Measurements from ENCODE around the gene GRM4.

The GRM4 gene

DNA sequence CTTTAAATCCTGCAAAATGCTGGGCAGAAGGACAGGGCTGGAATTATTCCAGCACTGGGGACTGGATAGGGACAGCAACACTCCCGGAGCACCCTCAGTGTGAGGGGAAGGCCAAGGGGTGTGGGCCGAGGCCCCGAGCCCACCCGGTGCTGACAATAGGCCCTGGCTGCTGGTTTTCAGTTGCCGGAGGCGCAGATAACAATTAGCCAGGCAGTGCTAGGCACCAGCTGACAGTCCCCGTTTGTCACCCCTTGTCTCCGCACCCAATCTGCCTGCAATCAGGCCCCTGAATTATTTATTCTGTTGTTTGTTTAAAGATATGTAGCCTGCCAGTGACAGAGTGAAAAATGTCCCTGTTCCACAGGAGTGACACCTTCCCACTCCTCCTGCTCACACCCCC, 120.0 kb downstream of the GRM4 start:
- peaks cover 8 to 21% of the 10 kb centered on the region in 2 donors for H3K27me3 ChIP-seq (ENCODE audit: control insufficient read depth in 1 of 2, insufficient read depth in 2 of 2, low read length in 2 of 2)

GRCh38 chr6:34025112-34025807, 120.6 kb downstream of the GRM4 start:
- no peaks in the 10 kb centered on the region for H3K9me3 ChIP-seq (ENCODE audit: control insufficient read depth in 1 of 2, low read length in 2 of 2)
- H3K27me3 ChIP-seq (ENCODE audit: control insufficient read depth in 1 of 2, insufficient read depth in 2 of 2, low read length in 2 of 2): peaks cover 8 to 21% of the 10 kb centered on the region in 2 donors
- no peaks in the 10 kb centered on the region for H3K36me3 ChIP-seq (ENCODE audit: control insufficient read depth in 1 of 2, insufficient read depth in 2 of 2, low read length in 2 of 2)
- no peak overlapping the region for H3K4me3 ChIP-seq (ENCODE audit: low read depth in 1 of 2, low read length in 2 of 2)
- peaks cover 0 to 3% of the 10 kb centered on the region in 2 donors for H3K4me1 ChIP-seq (ENCODE audit: control insufficient read depth in 1 of 2, insufficient read depth in 2 of 2, low read length in 2 of 2)
- no peak overlapping the region for H3K27ac ChIP-seq (ENCODE audit: low read depth, low read length)
- no peak overlapping the region for H3K9ac ChIP-seq (ENCODE audit: low read depth in 1 of 2, low read length in 2 of 2)

More for the DNA sequence above, 120.0 kb downstream of the GRM4 start:
- Histone ChIP-seq H3K27ac (ENCODE audit: low read depth, low read length) (no peak overlapping the region), H3K9ac (ENCODE audit: low read depth in 1 of 2, low read length in 2 of 2) (no peak overlapping the region), H3K4me3 (ENCODE audit: low read depth in 1 of 2, low read length in 2 of 2) (no peak overlapping the region), H3K4me1 (ENCODE audit: control insufficient read depth in 1 of 2, insufficient read depth in 2 of 2, low read length in 2 of 2) (peaks cover 0 to 3% of the 10 kb centered on the region in 2 donors), H3K9me3 (ENCODE audit: control insufficient read depth in 1 of 2, low read length in 2 of 2) (no peaks in the 10 kb centered on the region), H3K36me3 (ENCODE audit: control insufficient read depth in 1 of 2, insufficient read depth in 2 of 2, low read length in 2 of 2) (no peaks in the 10 kb centered on the region)

- no peak overlapping the region for H3K9ac ChIP-seq (ENCODE audit: low read depth in 1 of 2, low read length in 2 of 2)
- H3K27ac ChIP-seq (ENCODE audit: low read depth, low read length): no peak overlapping the region
- H3K4me3 ChIP-seq (ENCODE audit: low read depth in 1 of 2, low read length in 2 of 2): no peak overlapping the region
Measured at GRCh38 chr6:34022873-34023255, 123.0 kb downstream of the GRM4 start.

DNA sequence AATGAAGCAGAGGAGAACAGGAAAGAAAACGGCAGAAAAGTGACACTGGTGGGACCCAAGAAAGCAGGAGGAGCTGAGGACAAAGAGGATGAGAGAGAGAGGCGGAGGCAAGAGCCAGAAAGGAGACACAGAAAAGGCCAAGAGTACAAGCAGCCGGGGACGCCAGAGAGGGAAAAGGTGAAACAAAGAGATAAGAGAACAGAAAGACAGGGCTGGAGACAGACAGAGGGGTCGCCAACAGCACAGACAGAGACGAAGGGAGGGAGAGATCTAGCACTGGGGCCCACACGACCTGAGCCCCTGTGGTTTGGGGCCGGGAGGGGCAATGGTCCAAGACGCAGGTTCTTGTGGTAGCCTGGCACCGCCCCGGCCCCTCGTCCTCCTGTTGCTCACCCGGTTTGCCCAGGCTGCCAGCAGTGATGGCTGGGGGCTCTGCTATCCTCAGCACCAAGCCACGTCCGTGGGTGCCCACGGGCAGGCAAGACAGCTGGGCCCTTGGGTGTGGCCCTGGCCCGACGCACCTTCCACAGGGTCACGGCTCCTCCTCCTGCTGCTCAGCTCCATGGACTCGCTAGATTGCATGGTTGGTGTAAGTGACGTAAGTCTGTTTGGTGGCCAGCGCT, 123.5 kb downstream of the GRM4 start:
- H3K27ac ChIP-seq (ENCODE audit: low read depth, low read length): no peak overlapping the region
- H3K4me3 ChIP-seq (ENCODE audit: low read depth in 1 of 2, low read length in 2 of 2): peak overlapping the region in 1 of 2 donors; percentile 8
- H3K9ac ChIP-seq (ENCODE audit: low read depth in 1 of 2, low read length in 2 of 2): no peak overlapping the region
- no peaks in the 10 kb centered on the region for H3K36me3 ChIP-seq (ENCODE audit: control insufficient read depth in 1 of 2, insufficient read depth in 2 of 2, low read length in 2 of 2)
- peaks cover 8 to 21% of the 10 kb centered on the region in 2 donors for H3K27me3 ChIP-seq (ENCODE audit: control insufficient read depth in 1 of 2, insufficient read depth in 2 of 2, low read length in 2 of 2)
- H3K9me3 ChIP-seq (ENCODE audit: control insufficient read depth in 1 of 2, low read length in 2 of 2): no peaks in the 10 kb centered on the region
- peaks cover 0 to 3% of the 10 kb centered on the region in 2 donors for H3K4me1 ChIP-seq (ENCODE audit: control insufficient read depth in 1 of 2, insufficient read depth in 2 of 2, low read length in 2 of 2)

More at GRCh38 chr6:34022873-34023255, 123.0 kb downstream of the GRM4 start:
- no peaks in the 10 kb centered on the region for H3K36me3 ChIP-seq (ENCODE audit: control insufficient read depth in 1 of 2, insufficient read depth in 2 of 2, low read length in 2 of 2)
- no peaks in the 10 kb centered on the region for H3K9me3 ChIP-seq (ENCODE audit: control insufficient read depth in 1 of 2, low read length in 2 of 2)
- peaks cover 8 to 21% of the 10 kb centered on the region in 2 donors for H3K27me3 ChIP-seq (ENCODE audit: control insufficient read depth in 1 of 2, insufficient read depth in 2 of 2, low read length in 2 of 2)
- peaks cover 0 to 3% of the 10 kb centered on the region in 2 donors for H3K4me1 ChIP-seq (ENCODE audit: control insufficient read depth in 1 of 2, insufficient read depth in 2 of 2, low read length in 2 of 2)

DNA sequence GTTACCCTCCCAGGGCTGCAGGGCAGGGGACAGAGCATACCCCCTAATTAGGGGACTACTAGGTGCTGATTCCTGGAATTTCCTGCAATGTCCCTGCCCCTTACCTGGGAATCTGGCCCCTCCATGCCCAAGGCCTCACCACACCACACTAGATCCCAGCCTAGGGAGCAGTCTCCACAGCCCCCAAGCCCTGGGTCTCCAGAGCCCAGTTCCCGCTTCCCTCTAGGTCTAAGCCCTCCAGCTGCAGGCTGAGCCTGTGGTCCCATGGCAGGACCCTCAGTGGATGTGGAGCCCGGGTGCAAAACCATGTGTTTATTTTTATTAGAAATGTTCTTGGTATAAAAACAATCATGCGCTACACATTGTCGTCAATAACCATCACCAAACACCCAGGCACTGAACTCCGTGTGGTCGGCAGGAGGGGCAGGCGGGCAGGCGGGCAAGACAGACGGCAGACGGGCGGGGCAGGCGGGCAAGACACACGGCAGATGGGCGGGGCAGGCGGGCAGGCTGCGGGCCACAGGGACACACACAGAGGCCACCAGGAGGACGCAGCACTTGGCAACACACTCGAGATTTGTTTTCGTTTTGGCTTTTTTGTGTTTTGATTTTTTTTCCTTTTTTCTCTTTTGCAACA, 124.2 kb downstream of the GRM4 start:
- no peaks in the 10 kb centered on the region for H3K9me3 ChIP-seq (ENCODE audit: control insufficient read depth in 1 of 2, low read length in 2 of 2)
- H3K27me3 ChIP-seq (ENCODE audit: control insufficient read depth in 1 of 2, insufficient read depth in 2 of 2, low read length in 2 of 2): peaks cover 8 to 21% of the 10 kb centered on the region in 2 donors
- peaks cover 0 to 3% of the 10 kb centered on the region in 2 donors for H3K4me1 ChIP-seq (ENCODE audit: control insufficient read depth in 1 of 2, insufficient read depth in 2 of 2, low read length in 2 of 2)
- peak overlapping the region in 1 of 2 donors; percentile 8 for H3K4me3 ChIP-seq (ENCODE audit: low read depth in 1 of 2, low read length in 2 of 2)
- H3K36me3 ChIP-seq (ENCODE audit: control insufficient read depth in 1 of 2, insufficient read depth in 2 of 2, low read length in 2 of 2): no peaks in the 10 kb centered on the region
- H3K27ac ChIP-seq (ENCODE audit: low read depth, low read length): no peak overlapping the region
- H3K9ac ChIP-seq (ENCODE audit: low read depth in 1 of 2, low read length in 2 of 2): no peak overlapping the region

- Histone ChIP-seq H3K27me3 (ENCODE audit: control insufficient read depth in 1 of 2, insufficient read depth in 2 of 2, low read length in 2 of 2) (peaks cover 9 to 21% of the 10 kb centered on the region in 2 donors), H3K4me3 (ENCODE audit: low read depth in 1 of 2, low read length in 2 of 2) (no peak overlapping the region), H3K9me3 (ENCODE audit: control insufficient read depth in 1 of 2, low read length in 2 of 2) (no peaks in the 10 kb centered on the region), H3K9ac (ENCODE audit: low read depth in 1 of 2, low read length in 2 of 2) (no peak overlapping the region), H3K36me3 (ENCODE audit: control insufficient read depth in 1 of 2, insufficient read depth in 2 of 2, low read length in 2 of 2) (no peaks in the 10 kb centered on the region), H3K4me1 (ENCODE audit: control insufficient read depth in 1 of 2, insufficient read depth in 2 of 2, low read length in 2 of 2) (peaks cover 0 to 3% of the 10 kb centered on the region in 2 donors), H3K27ac (ENCODE audit: low read depth, low read length) (no peak overlapping the region)
Measured at GRCh38 chr6:34020807-34021553, 124.9 kb downstream of the GRM4 start.

GRCh38 chr6:34020278-34020677, 125.6 kb downstream of the GRM4 start:
- Histone ChIP-seq H3K36me3 (ENCODE audit: control insufficient read depth in 1 of 2, insufficient read depth in 2 of 2, low read length in 2 of 2) (no peaks in the 10 kb centered on the region), H3K9me3 (ENCODE audit: control insufficient read depth in 1 of 2, low read length in 2 of 2) (no peaks in the 10 kb centered on the region), H3K27me3 (ENCODE audit: control insufficient read depth in 1 of 2, insufficient read depth in 2 of 2, low read length in 2 of 2) (peaks cover 11 to 21% of the 10 kb centered on the region in 2 donors), H3K27ac (ENCODE audit: low read depth, low read length) (no peak overlapping the region), H3K9ac (ENCODE audit: low read depth in 1 of 2, low read length in 2 of 2) (no peak overlapping the region), H3K4me1 (ENCODE audit: control insufficient read depth in 1 of 2, insufficient read depth in 2 of 2, low read length in 2 of 2) (peaks cover 0 to 3% of the 10 kb centered on the region in 2 donors), H3K4me3 (ENCODE audit: low read depth in 1 of 2, low read length in 2 of 2) (no peak overlapping the region)

DNA sequence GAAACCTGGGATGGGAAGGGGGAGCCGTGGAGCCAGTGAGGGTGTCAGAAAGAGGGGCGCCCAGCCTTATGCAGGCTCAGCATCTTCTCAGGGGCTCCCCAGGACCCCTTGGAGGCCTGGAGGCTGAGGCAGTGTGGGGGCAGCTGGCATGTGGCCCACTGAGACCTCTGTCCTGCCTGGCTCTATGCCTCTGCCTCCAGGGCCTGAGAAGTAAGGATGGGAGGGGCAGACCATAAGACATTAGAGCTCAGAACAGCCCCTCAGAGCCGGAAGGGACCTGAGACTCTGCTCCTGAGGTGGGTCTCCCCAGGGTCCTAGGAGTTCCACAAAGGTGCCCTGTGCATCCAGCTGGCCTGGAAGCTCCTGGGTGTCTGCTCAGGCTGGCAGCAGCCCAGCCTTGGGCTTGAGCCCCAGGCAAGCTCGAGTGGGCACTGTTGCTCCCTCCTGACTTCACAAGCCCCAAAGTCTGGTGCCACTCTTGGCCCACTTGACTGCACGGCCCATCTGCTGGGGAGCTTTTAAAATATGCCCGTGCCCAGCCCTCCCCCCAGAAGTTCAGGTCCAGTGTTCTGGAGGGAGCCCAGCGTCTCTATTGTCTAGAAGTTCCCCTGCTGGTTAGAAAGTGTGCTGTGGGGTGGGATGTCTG, 126.8 kb downstream of the GRM4 start:
- Histone ChIP-seq H3K4me1 (ENCODE audit: control insufficient read depth in 1 of 2, insufficient read depth in 2 of 2, low read length in 2 of 2) (peaks cover 0 to 3% of the 10 kb centered on the region in 2 donors), H3K27ac (ENCODE audit: low read depth, low read length) (no peak overlapping the region), H3K9me3 (ENCODE audit: control insufficient read depth in 1 of 2, low read length in 2 of 2) (no peaks in the 10 kb centered on the region), H3K4me3 (ENCODE audit: low read depth in 1 of 2, low read length in 2 of 2) (no peak overlapping the region), H3K9ac (ENCODE audit: low read depth in 1 of 2, low read length in 2 of 2) (no peak overlapping the region), H3K36me3 (ENCODE audit: control insufficient read depth in 1 of 2, insufficient read depth in 2 of 2, low read length in 2 of 2) (no peaks in the 10 kb centered on the region), H3K27me3 (ENCODE audit: control insufficient read depth in 1 of 2, insufficient read depth in 2 of 2, low read length in 2 of 2) (peaks cover 11 to 21% of the 10 kb centered on the region in 2 donors)

DNA sequence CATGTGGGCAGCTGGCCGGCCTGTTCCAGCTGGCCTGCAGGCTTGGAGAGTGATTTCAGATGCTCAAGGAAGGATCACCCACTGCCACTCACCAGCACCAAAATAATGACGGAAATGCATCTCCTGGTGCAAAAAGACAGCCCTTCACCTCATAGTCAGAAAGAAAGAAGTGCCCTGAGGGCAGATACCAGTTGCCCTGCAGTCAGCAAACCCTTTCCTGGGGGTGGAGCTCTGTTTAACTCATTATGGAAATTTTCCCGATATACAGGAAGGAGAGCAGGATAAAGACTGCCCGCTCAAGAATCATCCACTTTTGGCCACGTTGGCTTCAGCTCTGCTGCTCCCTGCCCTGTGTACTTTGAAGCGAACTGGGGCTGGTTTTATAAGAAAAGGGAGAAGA, 127.9 kb downstream of the GRM4 start:
- H3K27me3 ChIP-seq (ENCODE audit: control insufficient read depth in 1 of 2, insufficient read depth in 2 of 2, low read length in 2 of 2): peaks cover 11 to 16% of the 10 kb centered on the region in 2 donors
- no peak overlapping the region for H3K27ac ChIP-seq (ENCODE audit: low read depth, low read length)
- H3K9ac ChIP-seq (ENCODE audit: low read depth in 1 of 2, low read length in 2 of 2): no peak overlapping the region
- H3K36me3 ChIP-seq (ENCODE audit: control insufficient read depth in 1 of 2, insufficient read depth in 2 of 2, low read length in 2 of 2): no peaks in the 10 kb centered on the region
- H3K4me3 ChIP-seq (ENCODE audit: low read depth in 1 of 2, low read length in 2 of 2): no peak overlapping the region
- H3K4me1 ChIP-seq (ENCODE audit: control insufficient read depth in 1 of 2, insufficient read depth in 2 of 2, low read length in 2 of 2): peaks cover 0 to 3% of the 10 kb centered on the region in 2 donors
- H3K9me3 ChIP-seq (ENCODE audit: control insufficient read depth in 1 of 2, low read length in 2 of 2): no peaks in the 10 kb centered on the region
